DND-41 (cell line): ENCODE results near the gene PAM.
"Not testable (repeated sequence)": the region's sequence is repeated elsewhere in the genome, so short reads cannot be mapped to it uniquely, and the experiment has no call there.

ENCODE experiments used
- ATAC-seq: fragments of 200-7000 bp; cut with Tn5 transposase; 3 replicates; pipeline ENCODE4 v1.9.1; 2021; ENCODE audit warnings: low read depth; ENCODE audit not compliant: insufficient read depth
- DNase-seq: peaks from one replicate; pipeline ENCODE4 v3.0.0-alpha.2; 2020
- H2AFZ ChIP-seq: 2 replicates; pipeline ENCODE4 v1.6.0; 2012; ENCODE audit warnings: low read depth, low read length
- H3K27ac ChIP-seq: 2 replicates; pipeline ENCODE4 v1.5.1; 2012; ENCODE audit warnings: low read length, inconsistent platforms
- H3K27me3 ChIP-seq: fragments of 200-600 bp; sonication (generic); 2 replicates; pipeline ENCODE4 v1.6.0; 2012; ENCODE audit warnings: low read length, mild to moderate bottlenecking, inconsistent platforms; ENCODE audit not compliant: insufficient read depth, poor library complexity
- H3K36me3 ChIP-seq: 2 replicates; pipeline ENCODE4 v1.5.1; 2012; ENCODE audit warnings: low read length, inconsistent platforms; ENCODE audit not compliant: insufficient read depth
- H3K4me1 ChIP-seq: 2 replicates; pipeline ENCODE4 v1.5.1; 2012; ENCODE audit warnings: mild to moderate bottlenecking, low read length; ENCODE audit not compliant: insufficient read depth
- H3K4me2 ChIP-seq: 2 replicates; pipeline ENCODE4 v1.6.0; 2012; ENCODE audit warnings: mild to moderate bottlenecking, moderate library complexity, low read length, inconsistent platforms; ENCODE audit not compliant: insufficient read depth
- H3K4me3 ChIP-seq, 2 experiments: fragments of 200-600 bp in 1 of 2; shearing (Covaris generic) in 1 of 2; 2 replicates each; pipeline ENCODE4 v1.5.1; 2012 to 2016; ENCODE audit warnings: inconsistent platforms in 2 of 2, low read length in 2 of 2, mild to moderate bottlenecking in 2 of 2, low read depth in 1 of 2, moderate library complexity in 1 of 2
- H3K79me2 ChIP-seq: 2 replicates; pipeline ENCODE4 v1.6.0; 2012; ENCODE audit warnings: low read length, inconsistent platforms; ENCODE audit not compliant: insufficient read depth
- H3K9ac ChIP-seq: 2 replicates; pipeline ENCODE4 v1.6.0; 2012; ENCODE audit warnings: low read depth, mild to moderate bottlenecking, inconsistent platforms, low read length, moderate library complexity
- H3K9me3 ChIP-seq: 2 replicates; pipeline ENCODE4 v1.5.1; 2012; ENCODE audit warnings: low read length, moderate library complexity, mild to moderate bottlenecking, inconsistent platforms; ENCODE audit not compliant: insufficient read depth, severe bottlenecking
- H4K20me1 ChIP-seq: 2 replicates; pipeline ENCODE4 v1.6.0; 2012; ENCODE audit warnings: low read length; ENCODE audit not compliant: insufficient read depth
- CTCF ChIP-seq: IDR thresholded peaks from 2 replicates; pipeline ENCODE4 v1.5.1; 2012; ENCODE audit warnings: borderline replicate concordance, low read length, moderate library complexity, mild to moderate bottlenecking; ENCODE audit not compliant: poor library complexity, severe bottlenecking; ENCODE audit errors: extremely low read depth
- EZH2 ChIP-seq: IDR thresholded peaks from 3 replicates; pipeline ENCODE4 v1.6.1; 2012; ENCODE audit warnings: borderline replicate concordance, low read depth, mild to moderate bottlenecking, moderate library complexity, low read length, inconsistent platforms; ENCODE audit not compliant: severe bottlenecking

The PAM gene

GRCh38 chr5:103037673-103038455, 282.8 kb downstream of the PAM start:
- H3K79me2 ChIP-seq, result no peaks in the 10 kb centered on the region
- H3K9me3 ChIP-seq, result peaks cover 17% of the 10 kb centered on the region
- DNase-seq (no peak), ATAC-seq (no peak)
- no peak overlapping the region for H3K4me2 ChIP-seq
- H3K4me3 ChIP-seq, result no peak overlapping the region
- no peaks in the 10 kb centered on the region for H3K27me3 ChIP-seq
- TF ChIP-seq CTCF (no peak), EZH2 (no peak)
- H3K27ac ChIP-seq, result no peak overlapping the region
- H2AFZ ChIP-seq, result no peak overlapping the region
- no peaks in the 10 kb centered on the region for H3K4me1 ChIP-seq
- H4K20me1 ChIP-seq, result no peaks in the 10 kb centered on the region
- no peaks in the 10 kb centered on the region for H3K36me3 ChIP-seq
- no peak overlapping the region for H3K9ac ChIP-seq

- Histone ChIP-seq H3K36me3 (no peaks in the 10 kb centered on the region), H3K4me3 (no peak overlapping the region), H4K20me1 (no peaks in the 10 kb centered on the region), H3K27me3 (no peaks in the 10 kb centered on the region), H2AFZ (no peak overlapping the region), H3K79me2 (no peaks in the 10 kb centered on the region), H3K27ac (no peak overlapping the region), H3K4me2 (no peak overlapping the region), H3K4me1 (no peaks in the 10 kb centered on the region), H3K9me3 (no peaks in the 10 kb centered on the region), H3K9ac (no peak overlapping the region)
- DNase-seq, result no peak
- ATAC-seq, result peak; percentile 74
- peak; percentile 66 for TF ChIP-seq CTCF
- TF ChIP-seq EZH2, result no peak
These were observed 286.1 kb downstream of the PAM start for GRCh38 chr5:103041071-103041676.

- not testable (repeated sequence) for H3K9me3 ChIP-seq, H3K27me3 ChIP-seq, H4K20me1 ChIP-seq, DNase-seq, H3K4me2 ChIP-seq, H2AFZ ChIP-seq, ATAC-seq, H3K4me3 ChIP-seq, H3K27ac ChIP-seq, H3K36me3 ChIP-seq, H3K9ac ChIP-seq, H3K79me2 ChIP-seq, H3K4me1 ChIP-seq
These were observed 291.6 kb downstream of the PAM start for GRCh38 chr5:103046706-103047105.

- Histone ChIP-seq H3K4me1 (no peaks in the 10 kb centered on the region), H3K27me3 (no peaks in the 10 kb centered on the region), H3K9me3 (no peaks in the 10 kb centered on the region), H3K9ac (no peak overlapping the region), H3K4me3 (no peak overlapping the region), H3K36me3 (no peaks in the 10 kb centered on the region), H3K4me2 (no peak overlapping the region), H4K20me1 (no peaks in the 10 kb centered on the region), H3K27ac (no peak overlapping the region), H2AFZ (no peak overlapping the region), H3K79me2 (no peaks in the 10 kb centered on the region)
- ATAC-seq, result no peak
- DNase-seq, result no peak
- TF ChIP-seq EZH2 (no peak), CTCF (no peak)
These were observed 302.4 kb downstream of the PAM start for GRCh38 chr5:103057208-103058130.
